SK-N-SH treated with all-trans-retinoic acid at 6 μM for 48 hours (cell line): ENCODE data around the gene PARD3B.

Experiments
- ATAC-seq: fragments of 200-7000 bp; cut with Tn5 transposase; 3 replicates; pipeline ENCODE4 v1.9.1; 2020; ENCODE audit warnings: mild to moderate bottlenecking, moderate library complexity
- BACH2 ChIP-seq: fragments of 250-450 bp; sonication (Bioruptor Pico); IDR thresholded peaks from 2 replicates; pipeline ENCODE4 v1.9.0; 2021; ENCODE audit warnings: mild to moderate bottlenecking, borderline replicate concordance
- CREB5 ChIP-seq: fragments of 250-450 bp; sonication (Bioruptor Pico); IDR thresholded peaks from 2 replicates; pipeline ENCODE4 v1.5.1; 2020; ENCODE audit warnings: low read depth, mild to moderate bottlenecking, moderate library complexity
- CSDC2 ChIP-seq: fragments of 250-450 bp; sonication (Bioruptor Pico); IDR thresholded peaks from 2 replicates; pipeline ENCODE4 v1.5.0; 2020; ENCODE audit warnings: mild to moderate bottlenecking, moderate library complexity
- ESRRG ChIP-seq: fragments of 250-450 bp; sonication (Bioruptor Pico); IDR thresholded peaks from 2 replicates; pipeline ENCODE4 v1.6.1; 2021; ENCODE audit warnings: mild to moderate bottlenecking
- ISL1 ChIP-seq: fragments of 250-450 bp; sonication (Bioruptor Pico); IDR thresholded peaks from 2 replicates; pipeline ENCODE4 v2.1.2; 2022; ENCODE audit warnings: mild to moderate bottlenecking, moderate library complexity
- OSR1 ChIP-seq: fragments of 250-450 bp; sonication (Bioruptor Pico); IDR thresholded peaks from 2 replicates; pipeline ENCODE4 v1.8.0; 2022; ENCODE audit warnings: moderate library complexity, mild to moderate bottlenecking, inconsistent platforms
- PATZ1 ChIP-seq: fragments of 250-450 bp; sonication (Bioruptor Pico); IDR thresholded peaks from 2 replicates; pipeline ENCODE4 v1.8.0; 2020; ENCODE audit warnings: mild to moderate bottlenecking, moderate library complexity, borderline replicate concordance
- RARB ChIP-seq: fragments of 250-450 bp; sonication (Bioruptor Pico); IDR thresholded peaks from 2 replicates; pipeline ENCODE4 v1.8.0; 2021; ENCODE audit warnings: mild to moderate bottlenecking, moderate library complexity
- TCF4 ChIP-seq: fragments of 250-450 bp; sonication (Bioruptor Pico); IDR thresholded peaks from 2 replicates; pipeline ENCODE4 v1.8.0; 2021; ENCODE audit warnings: mild to moderate bottlenecking, moderate library complexity, borderline replicate concordance
- TOX ChIP-seq: fragments of 250-450 bp; sonication (Bioruptor Pico); IDR thresholded peaks from 2 replicates; pipeline ENCODE4 v1.8.0; 2021; ENCODE audit warnings: mild to moderate bottlenecking, moderate library complexity, borderline replicate concordance
- TSHZ2 ChIP-seq: fragments of 250-450 bp; sonication (Bioruptor Pico); IDR thresholded peaks from 2 replicates; pipeline ENCODE4 v1.5.0; 2020; ENCODE audit warnings: mild to moderate bottlenecking, moderate library complexity
- ZC3H10 ChIP-seq: fragments of 250-450 bp; sonication (Bioruptor Pico); IDR thresholded peaks from 2 replicates; pipeline ENCODE4 v1.5.1; 2021; ENCODE audit warnings: mild to moderate bottlenecking, moderate library complexity
- ZFP3 ChIP-seq: fragments of 250-450 bp; sonication (Bioruptor Pico); IDR thresholded peaks from 2 replicates; pipeline ENCODE4 v1.5.0; 2020; ENCODE audit warnings: mild to moderate bottlenecking, moderate library complexity
- ZFP30 ChIP-seq: fragments of 450-650 bp; formaldehyde crosslinking; IDR thresholded peaks from 2 replicates; pipeline ENCODE4 v1.5.0; 2022; ENCODE audit warnings: mild to moderate bottlenecking, moderate library complexity
- ZNF565 ChIP-seq: fragments of 450-650 bp; formaldehyde crosslinking; conservative IDR thresholded peaks from 2 replicates; pipeline ENCODE4 v1.5.0; 2020; ENCODE audit warnings: low read depth, mild to moderate bottlenecking, moderate library complexity
- ZNF70 ChIP-seq: fragments of 450-650 bp; formaldehyde crosslinking; IDR thresholded peaks from 2 replicates; pipeline ENCODE4 v1.5.0; 2020; ENCODE audit warnings: mild to moderate bottlenecking, moderate library complexity
- ZNF8 ChIP-seq: fragments of 450-650 bp; formaldehyde crosslinking; IDR thresholded peaks from 2 replicates; pipeline ENCODE4 v1.5.0; 2020; ENCODE audit warnings: mild to moderate bottlenecking, moderate library complexity

PARD3B gene

GRCh38 chr2:205002390-205002789, 457.1 kb downstream of the PARD3B start (continued):
- no peak for TF ChIP-seq ZNF70 (CRISPR knock-in tag)
- TF ChIP-seq ZC3H10 (CRISPR knock-in tag), result no peak
- TF ChIP-seq CSDC2 (CRISPR knock-in tag), result no peak

GRCh38 chr2:205003288-205003687, 458.0 kb downstream of the PARD3B start:
- no peak for ATAC-seq
- no peak for TF ChIP-seq ZNF8 (CRISPR knock-in tag)
- TF ChIP-seq ESRRG, result no peak
- TF ChIP-seq TSHZ2, result no peak
- no peak for TF ChIP-seq ZNF70 (CRISPR knock-in tag)
- TF ChIP-seq, all 23 proteins: peak for 0

- no peak for ATAC-seq
- TF ChIP-seq BACH2 (CRISPR knock-in tag) (no peak), ESRRG (no peak), TCF4 (CRISPR knock-in tag) (no peak), TOX (CRISPR knock-in tag) (no peak), ZNF565 (CRISPR knock-in tag) (no peak), RARB (no peak), ZNF8 (CRISPR knock-in tag) (no peak)
- TF ChIP-seq, all 23 proteins: peak for 0
Observed at GRCh38 chr2:205010196-205010595, 464.9 kb downstream of the PARD3B start.

GRCh38 chr2:205011031-205011430, 465.8 kb downstream of the PARD3B start:
- no peak for ATAC-seq
- TF ChIP-seq TOX (CRISPR knock-in tag), result no peak
- TF ChIP-seq CREB5 (CRISPR knock-in tag), result no peak
- TF ChIP-seq ISL1, result no peak
- TF ChIP-seq ESRRG, result no peak
- TF ChIP-seq ZFP3 (CRISPR knock-in tag), result no peak
- no peak for TF ChIP-seq ZNF565 (CRISPR knock-in tag)

- ATAC-seq, result no peak
- TF ChIP-seq ZC3H10 (CRISPR knock-in tag) (no peak), ZFP3 (CRISPR knock-in tag) (no peak), BACH2 (CRISPR knock-in tag) (no peak), PATZ1 (CRISPR knock-in tag) (no peak), ISL1 (no peak), CREB5 (CRISPR knock-in tag) (no peak), CSDC2 (CRISPR knock-in tag) (no peak), OSR1 (no peak)
Observed at GRCh38 chr2:205012961-205013360, 467.7 kb downstream of the PARD3B start.

GRCh38 chr2:205013586-205013985, 468.3 kb downstream of the PARD3B start:
- TF ChIP-seq BACH2 (CRISPR knock-in tag) (no peak), ZFP30 (no peak), CSDC2 (CRISPR knock-in tag) (no peak), ISL1 (no peak)
- TF ChIP-seq, all 23 proteins: peak for 0
- ATAC-seq, result no peak
